Epithelial cell of esophagus (primary cell): ENCODE results near the gene TBC1D9B.

Experiments used
- DNase-seq: peaks from one replicate; pipeline ENCODE4 v3.0.0; 2010; ENCODE audit warnings: low read depth
- H3K4me3 ChIP-seq: 2 replicates; pipeline ENCODE4 v1.5.1; 2011; ENCODE audit warnings: mild to moderate bottlenecking, low read length, control low read depth
- CTCF ChIP-seq: IDR thresholded peaks from 2 replicates; pipeline ENCODE4 v1.5.1; 2011; ENCODE audit warnings: low read depth, mild to moderate bottlenecking, low read length, control low read depth, inconsistent platforms; ENCODE audit not compliant: insufficient read depth; ENCODE audit errors: missing control alignments

Gene TBC1D9B

GRCh38 chr5:179816796-179817469 is 90.8 kb downstream of the TBC1D9B start:
- peak overlapping the region; percentile 27 for H3K4me3 ChIP-seq
- TF ChIP-seq CTCF = no peak

GRCh38 chr5:179816401-179816795 is 91.3 kb downstream of the TBC1D9B start:
- peak overlapping the region; percentile 27 for H3K4me3 ChIP-seq
- no peak for DNase-seq
- TF ChIP-seq CTCF = no peak

More at GRCh38 chr5:179816796-179817469, 90.8 kb downstream of the TBC1D9B start:
- DNase-seq = no peak

GRCh38 chr5:179815491-179816249 is 92.0 kb downstream of the TBC1D9B start:
- H3K4me3 ChIP-seq = no peak overlapping the region
- no peak for TF ChIP-seq CTCF
- no peak for DNase-seq

GRCh38 chr5:179814090-179814489 is 93.6 kb downstream of the TBC1D9B start:
- TF ChIP-seq CTCF = no peak
- H3K4me3 ChIP-seq = no peak overlapping the region
- DNase-seq = no peak

- H3K4me3 ChIP-seq = no peak overlapping the region
- no peak for TF ChIP-seq CTCF
- DNase-seq = no peak
Observed at GRCh38 chr5:179812997-179813607, 94.6 kb downstream of the TBC1D9B start.

GRCh38 chr5:179812135-179812825 is 95.4 kb downstream of the TBC1D9B start:
- TF ChIP-seq CTCF = no peak
- H3K4me3 ChIP-seq = no peak overlapping the region
- no peak for DNase-seq
